Subcutaneous adipose tissue (tissue), 4 donors: ENCODE data around the gene KRTAP10-3. TPM values are rescaled to one million over a fixed set of nuclear protein-coding genes. Genes with fewer than 3 reads are reported as not detected.

Source experiments
- total RNA-seq, 4 donors: library from RNA; depleted of rRNA; stranded (reverse); fragments of >200 nt; gene quantifications; one replicate each; pipeline ENCODE4 v1.1.0, GENCODE V29; 2016
- TF ChIP-seq, protein P1 (sequence below): fragments of 450-650 bp; IDR thresholded peaks from one replicate; pipeline ENCODE4 v1.5.1; 2016; ENCODE audit warnings: low read depth, mild to moderate bottlenecking, control low read depth, antibody characterized with exemption, moderate library complexity

The KRTAP10-3 gene
- total RNA-seq, 4 donors from 2014 or later = not detected

DNA sequence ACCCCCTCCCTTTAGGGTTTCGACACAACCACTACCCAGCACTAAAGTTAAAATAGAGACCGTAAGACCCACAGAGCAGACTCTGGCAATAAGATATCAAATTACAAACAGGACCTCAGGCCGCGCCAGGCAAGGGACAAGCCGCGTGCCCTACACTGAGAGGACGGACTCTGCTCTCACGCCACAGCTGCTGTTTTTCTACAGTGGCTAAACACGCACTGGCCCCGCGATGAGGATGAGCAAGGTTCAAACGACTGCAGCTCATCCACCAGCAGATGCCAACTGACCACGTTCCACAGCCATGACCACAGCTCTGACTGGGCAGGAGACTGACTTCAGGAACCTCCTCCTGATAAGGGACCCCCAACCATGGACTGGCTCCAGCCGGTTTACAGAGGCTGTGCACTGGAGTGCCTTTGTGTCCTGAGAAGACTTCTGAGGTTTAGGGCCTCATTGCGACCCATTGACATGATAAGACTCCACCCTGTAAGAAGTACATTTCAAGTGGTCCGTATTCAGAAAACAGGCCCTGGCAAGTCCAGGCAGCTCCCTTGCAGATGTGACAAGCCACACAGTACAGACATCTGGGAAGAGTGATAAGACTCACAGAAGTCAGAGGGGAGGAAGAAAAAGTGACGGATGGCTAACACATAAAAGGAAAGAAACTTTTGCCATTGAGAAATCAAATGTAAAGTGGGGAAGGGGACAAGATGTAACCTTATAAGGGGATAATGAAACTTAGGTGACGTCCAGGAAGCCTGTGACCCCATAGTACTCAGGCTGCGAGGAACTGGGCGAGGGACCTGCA is 35.2 kb upstream of the KRTAP10-3 start:
- TF ChIP-seq, protein P1, sequence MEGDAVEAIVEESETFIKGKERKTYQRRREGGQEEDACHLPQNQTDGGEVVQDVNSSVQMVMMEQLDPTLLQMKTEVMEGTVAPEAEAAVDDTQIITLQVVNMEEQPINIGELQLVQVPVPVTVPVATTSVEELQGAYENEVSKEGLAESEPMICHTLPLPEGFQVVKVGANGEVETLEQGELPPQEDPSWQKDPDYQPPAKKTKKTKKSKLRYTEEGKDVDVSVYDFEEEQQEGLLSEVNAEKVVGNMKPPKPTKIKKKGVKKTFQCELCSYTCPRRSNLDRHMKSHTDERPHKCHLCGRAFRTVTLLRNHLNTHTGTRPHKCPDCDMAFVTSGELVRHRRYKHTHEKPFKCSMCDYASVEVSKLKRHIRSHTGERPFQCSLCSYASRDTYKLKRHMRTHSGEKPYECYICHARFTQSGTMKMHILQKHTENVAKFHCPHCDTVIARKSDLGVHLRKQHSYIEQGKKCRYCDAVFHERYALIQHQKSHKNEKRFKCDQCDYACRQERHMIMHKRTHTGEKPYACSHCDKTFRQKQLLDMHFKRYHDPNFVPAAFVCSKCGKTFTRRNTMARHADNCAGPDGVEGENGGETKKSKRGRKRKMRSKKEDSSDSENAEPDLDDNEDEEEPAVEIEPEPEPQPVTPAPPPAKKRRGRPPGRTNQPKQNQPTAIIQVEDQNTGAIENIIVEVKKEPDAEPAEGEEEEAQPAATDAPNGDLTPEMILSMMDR = no peak

DNA sequence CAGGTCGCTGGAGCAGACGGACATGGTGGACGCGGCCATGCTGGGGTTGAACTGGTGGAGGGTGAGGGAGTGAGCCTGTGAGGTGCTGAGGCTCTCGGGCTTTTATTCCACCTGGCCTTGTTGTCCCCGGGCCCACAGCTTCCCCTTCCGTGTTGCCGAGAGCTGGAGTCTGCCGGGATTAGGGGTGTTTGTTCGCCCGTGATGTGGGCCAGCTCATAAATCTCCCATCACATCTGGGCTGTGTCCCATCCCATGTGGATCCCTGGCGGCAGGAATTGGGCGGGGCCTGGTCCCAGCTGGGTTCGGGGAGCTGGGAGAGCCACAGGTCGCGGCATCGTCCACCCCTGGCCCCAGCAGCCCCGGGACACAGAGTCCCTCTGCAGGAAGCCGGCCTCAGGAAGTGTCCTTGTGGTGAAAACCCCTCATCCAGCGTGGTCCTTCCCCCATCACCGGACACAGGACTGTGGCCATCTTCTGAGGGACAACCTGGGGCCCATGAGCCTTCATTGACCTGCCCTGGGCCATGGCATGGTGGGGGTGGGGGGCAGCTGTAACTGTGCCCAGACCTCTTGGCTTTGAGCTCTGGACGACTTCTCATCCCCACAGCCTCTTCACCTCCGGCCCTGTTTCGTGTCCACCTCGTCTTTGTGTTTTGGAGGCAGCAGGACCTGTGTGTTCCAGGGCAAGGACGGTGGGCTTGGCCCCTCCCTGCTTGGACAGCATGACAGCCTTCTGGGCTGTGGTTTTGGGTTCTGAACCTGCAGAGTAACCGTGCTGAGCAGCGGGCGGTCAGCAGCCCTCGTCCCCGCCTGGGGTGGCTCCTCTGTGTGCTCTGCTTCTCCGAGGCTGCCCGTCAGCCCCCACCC is 34.1 kb upstream of the KRTAP10-3 start, which contains the start of gene KRTAP10-6:
TSS of gene KRTAP10-6 (minus strand) at position 60 of the 866 bp plus-strand sequence. CDS start at position 39, 21 bp downstream.
- TF ChIP-seq, protein P1 = no peak

DNA sequence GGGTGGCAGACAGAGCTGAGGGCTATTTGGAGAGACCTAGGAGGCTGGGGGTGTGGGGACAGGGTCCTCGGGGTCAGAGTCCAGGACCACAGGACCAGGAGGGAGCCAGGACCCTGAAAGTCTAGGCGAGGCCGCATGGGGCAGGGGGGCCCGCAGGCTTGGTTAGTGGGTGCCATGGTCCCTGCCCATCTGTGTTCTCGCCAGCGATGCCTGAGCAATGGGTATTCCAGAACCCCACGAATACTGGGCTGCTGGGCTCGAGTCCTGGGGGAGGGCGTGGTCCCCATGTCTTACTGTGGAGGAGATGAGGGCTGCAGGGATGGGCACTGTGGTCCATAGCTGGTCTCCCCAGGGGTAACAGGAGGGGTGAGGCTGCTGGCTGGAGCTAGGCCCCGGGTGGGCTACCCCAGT is 31.7 kb upstream of the KRTAP10-3 start:
- TF ChIP-seq, protein P1 = no peak

DNA sequence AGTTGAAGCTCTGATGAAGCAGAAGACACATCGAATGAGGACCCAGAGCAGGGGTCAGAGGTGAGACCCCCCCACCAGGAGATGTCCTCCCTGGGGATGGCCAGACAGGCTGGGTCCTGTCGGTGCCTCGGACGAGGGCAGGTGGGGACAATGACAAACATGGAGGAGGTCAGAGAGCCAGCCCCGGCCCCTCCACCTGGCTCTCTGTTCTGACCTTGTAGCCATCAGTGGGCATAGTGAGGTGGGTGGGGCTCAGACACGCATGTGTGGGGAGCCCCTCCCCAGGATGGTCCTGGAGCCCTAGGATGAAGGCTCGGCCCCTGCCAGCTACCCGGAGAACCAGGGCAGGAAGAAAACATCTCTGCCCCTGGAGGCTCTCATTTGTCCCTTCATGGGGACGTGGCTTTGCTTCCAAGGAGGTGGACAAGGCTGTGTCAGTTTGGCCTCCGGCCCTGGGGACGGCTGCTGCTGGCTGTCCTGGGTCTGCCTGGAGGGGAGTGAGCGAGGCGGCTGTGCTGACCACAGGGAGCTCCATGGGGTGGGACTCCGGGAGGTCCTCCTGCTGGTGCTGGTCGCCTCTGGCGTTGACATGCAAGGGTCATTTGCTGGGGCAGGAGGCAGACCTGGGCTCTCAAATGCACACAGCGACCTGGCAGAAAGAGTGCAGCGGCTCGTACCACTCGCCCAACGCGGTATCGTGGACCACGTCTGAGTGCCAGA is 31.2 kb upstream of the KRTAP10-3 start:
- TF ChIP-seq, protein P1 = no peak

DNA sequence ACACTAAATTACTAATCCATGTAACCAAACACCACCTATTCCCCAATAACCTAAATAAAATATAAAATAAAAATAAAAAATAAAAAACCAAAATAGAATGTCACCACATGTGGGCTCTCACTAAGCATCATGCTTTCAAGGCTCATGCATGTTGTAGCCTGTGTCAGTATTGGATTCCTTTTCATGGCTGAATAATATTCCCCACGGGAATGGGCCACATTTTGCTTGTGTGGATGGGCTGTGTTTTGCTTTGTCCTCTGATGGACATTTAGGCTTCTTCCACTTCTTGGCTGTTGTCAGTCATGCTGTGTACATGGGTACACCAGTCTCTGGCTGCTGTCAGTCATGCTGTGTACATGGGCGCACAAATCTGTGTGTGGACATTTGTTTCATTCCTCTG is 30.5 kb upstream of the KRTAP10-3 start:
- TF ChIP-seq, protein P1 = no peak

DNA sequence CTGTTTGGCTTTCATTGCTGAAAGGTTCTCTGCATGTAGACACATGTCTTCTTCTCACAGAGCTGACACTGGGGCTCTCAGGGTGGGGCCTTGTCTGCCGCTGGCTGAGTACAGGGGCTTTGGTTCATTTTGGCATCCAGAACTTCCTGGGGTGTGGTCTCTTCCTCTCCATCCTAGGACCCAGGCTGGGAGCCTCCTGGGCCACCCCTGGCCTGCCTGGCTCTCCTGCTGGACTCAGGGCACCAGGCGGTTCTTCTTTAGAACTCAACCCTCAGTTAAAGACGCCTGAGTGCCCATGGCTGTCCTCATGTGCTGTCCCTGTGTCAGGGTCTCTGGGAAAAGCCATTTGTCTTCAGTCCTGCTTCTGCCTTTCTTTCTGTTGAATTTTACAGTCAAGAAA is 27.3 kb upstream of the KRTAP10-3 start:
- TF ChIP-seq, protein P1 = no peak
